GM19099 (cell line): ENCODE results near the gene FMN1.

Experiments
- POLR2A ChIP-seq: IDR thresholded peaks from 3 replicates; pipeline ENCODE4 v1.6.1; 2011; ENCODE audit warnings: low read depth; ENCODE audit not compliant: insufficient read length; ENCODE audit errors: extremely low read depth

Gene FMN1

GRCh38 chr15:33019354-33019981 is 175.0 kb downstream of the FMN1 start:
- no peak for TF ChIP-seq POLR2A

- no peak for TF ChIP-seq POLR2A
Observed at GRCh38 chr15:33016405-33017024, 178.0 kb downstream of the FMN1 start.

GRCh38 chr15:33014586-33014985 is 179.9 kb downstream of the FMN1 start:
- no peak for TF ChIP-seq POLR2A

- TF ChIP-seq POLR2A, result no peak
Observed at GRCh38 chr15:33013827-33014445, 180.6 kb downstream of the FMN1 start.

GRCh38 chr15:33011976-33012375 is 182.5 kb downstream of the FMN1 start:
- no peak for TF ChIP-seq POLR2A

GRCh38 chr15:33009603-33010002 is 184.9 kb downstream of the FMN1 start:
- no peak for TF ChIP-seq POLR2A

GRCh38 chr15:33009026-33009425 is 185.5 kb downstream of the FMN1 start:
- TF ChIP-seq POLR2A, result no peak

- no peak for TF ChIP-seq POLR2A
Observed at GRCh38 chr15:33008284-33008995, 186.1 kb downstream of the FMN1 start.

GRCh38 chr15:33007303-33007855 is 187.1 kb downstream of the FMN1 start:
- TF ChIP-seq POLR2A, result no peak

GRCh38 chr15:33005582-33005981 is 188.9 kb downstream of the FMN1 start:
- TF ChIP-seq POLR2A, result no peak

- no peak for TF ChIP-seq POLR2A
Observed at GRCh38 chr15:33001926-33002325, 192.6 kb downstream of the FMN1 start.

GRCh38 chr15:32998979-32999672 is 195.4 kb downstream of the FMN1 start:
- TF ChIP-seq POLR2A, result no peak

GRCh38 chr15:32998182-32998581 is 196.3 kb downstream of the FMN1 start:
- TF ChIP-seq POLR2A, result no peak

GRCh38 chr15:32994810-32995424 is 199.6 kb downstream of the FMN1 start:
- TF ChIP-seq POLR2A, result no peak
